ENCODE results near the gene SMC3. TPM values are rescaled to one million over a fixed set of nuclear protein-coding genes. Genes with fewer than 3 reads are reported as not detected.

The SMC3 gene
- total and polyA plus RNA-seq, 4 donors, result 7.2 to 26.4 (median 18.1) TPM

DNA sequence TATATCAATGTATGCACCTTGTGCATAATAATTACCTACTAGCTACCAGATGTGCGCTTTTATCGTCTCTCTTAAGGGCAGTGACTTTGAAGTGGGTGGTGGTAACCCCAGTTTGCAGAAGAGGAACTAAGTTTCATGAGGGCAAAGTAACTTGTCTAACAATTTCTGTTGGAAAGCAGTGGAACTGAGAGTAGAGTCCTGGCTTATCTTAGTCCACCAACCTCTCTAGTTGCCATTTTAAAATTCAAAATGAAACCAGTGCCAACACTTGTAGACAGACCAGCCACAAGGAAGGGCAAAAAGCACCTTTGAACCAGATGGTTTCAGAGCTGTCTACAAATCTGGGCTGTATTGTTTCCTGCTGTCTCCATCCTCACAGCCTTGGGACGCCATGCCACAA is 44.6 kb downstream of the SMC3 start:
- H3K4me1 ChIP-seq (ENCODE audit: control insufficient read depth in 4 of 4, insufficient read depth in 4 of 4, low read length in 3 of 4), result no peaks in the 10 kb centered on the region
- no peaks in the 10 kb centered on the region for H3K27me3 ChIP-seq (ENCODE audit: control insufficient read depth in 4 of 4, insufficient read depth in 4 of 4, low read length in 3 of 4)
- no peak overlapping the region for H3K9ac ChIP-seq (ENCODE audit: low read depth in 1 of 2, low read length in 2 of 2)
- H3K9me3 ChIP-seq (ENCODE audit: control insufficient read depth in 4 of 4, low read length in 3 of 4), result no peaks in the 10 kb centered on the region
- DNase-seq (ENCODE audit: low spot score), result no peak
- no peak overlapping the region for H3K4me3 ChIP-seq (ENCODE audit: low read depth in 1 of 3, low read length in 3 of 3)
- no peaks in the 10 kb centered on the region for H3K36me3 ChIP-seq (ENCODE audit: control insufficient read depth in 4 of 4, insufficient read depth in 3 of 4, low read depth in 1 of 4, low read length in 3 of 4)
- H3K27ac ChIP-seq (ENCODE audit: low read depth in 1 of 2, low read length in 2 of 2), result no peak overlapping the region
- no peak for TF ChIP-seq RXRA (IDR thresholded peaks at IDR 0.05)
- no peak for TF ChIP-seq RAD21 (IDR thresholded peaks at IDR 0.05)
- TF ChIP-seq GABPA (IDR thresholded peaks at IDR 0.05 in 1 of 2, conservative IDR thresholded peaks at IDR 0.05 in 1 of 2), result no peak
- TF ChIP-seq, protein P1, sequence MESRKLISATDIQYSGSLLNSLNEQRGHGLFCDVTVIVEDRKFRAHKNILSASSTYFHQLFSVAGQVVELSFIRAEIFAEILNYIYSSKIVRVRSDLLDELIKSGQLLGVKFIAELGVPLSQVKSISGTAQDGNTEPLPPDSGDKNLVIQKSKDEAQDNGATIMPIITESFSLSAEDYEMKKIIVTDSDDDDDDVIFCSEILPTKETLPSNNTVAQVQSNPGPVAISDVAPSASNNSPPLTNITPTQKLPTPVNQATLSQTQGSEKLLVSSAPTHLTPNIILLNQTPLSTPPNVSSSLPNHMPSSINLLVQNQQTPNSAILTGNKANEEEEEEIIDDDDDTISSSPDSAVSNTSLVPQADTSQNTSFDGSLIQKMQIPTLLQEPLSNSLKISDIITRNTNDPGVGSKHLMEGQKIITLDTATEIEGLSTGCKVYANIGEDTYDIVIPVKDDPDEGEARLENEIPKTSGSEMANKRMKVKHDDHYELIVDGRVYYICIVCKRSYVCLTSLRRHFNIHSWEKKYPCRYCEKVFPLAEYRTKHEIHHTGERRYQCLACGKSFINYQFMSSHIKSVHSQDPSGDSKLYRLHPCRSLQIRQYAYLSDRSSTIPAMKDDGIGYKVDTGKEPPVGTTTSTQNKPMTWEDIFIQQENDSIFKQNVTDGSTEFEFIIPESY (IDR thresholded peaks at IDR 0.05), result no peak
- TF ChIP-seq NR2F2 (IDR thresholded peaks at IDR 0.05), result no peak
- TF ChIP-seq EGR1 (IDR thresholded peaks at IDR 0.05; ENCODE audit: low read depth in 2 of 2), result no peak
- TF ChIP-seq FOXA1 (IDR thresholded peaks at IDR 0.05), result no peak
- TF ChIP-seq JUND (IDR thresholded peaks at IDR 0.05), result no peak
- TF ChIP-seq, protein P2, sequence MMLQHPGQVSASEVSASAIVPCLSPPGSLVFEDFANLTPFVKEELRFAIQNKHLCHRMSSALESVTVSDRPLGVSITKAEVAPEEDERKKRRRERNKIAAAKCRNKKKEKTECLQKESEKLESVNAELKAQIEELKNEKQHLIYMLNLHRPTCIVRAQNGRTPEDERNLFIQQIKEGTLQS (IDR thresholded peaks at IDR 0.05), result no peak
- TF ChIP-seq, protein P3, sequence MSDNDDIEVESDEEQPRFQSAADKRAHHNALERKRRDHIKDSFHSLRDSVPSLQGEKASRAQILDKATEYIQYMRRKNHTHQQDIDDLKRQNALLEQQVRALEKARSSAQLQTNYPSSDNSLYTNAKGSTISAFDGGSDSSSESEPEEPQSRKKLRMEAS (IDR thresholded peaks at IDR 0.05), result no peak
- TF ChIP-seq, protein P4, sequence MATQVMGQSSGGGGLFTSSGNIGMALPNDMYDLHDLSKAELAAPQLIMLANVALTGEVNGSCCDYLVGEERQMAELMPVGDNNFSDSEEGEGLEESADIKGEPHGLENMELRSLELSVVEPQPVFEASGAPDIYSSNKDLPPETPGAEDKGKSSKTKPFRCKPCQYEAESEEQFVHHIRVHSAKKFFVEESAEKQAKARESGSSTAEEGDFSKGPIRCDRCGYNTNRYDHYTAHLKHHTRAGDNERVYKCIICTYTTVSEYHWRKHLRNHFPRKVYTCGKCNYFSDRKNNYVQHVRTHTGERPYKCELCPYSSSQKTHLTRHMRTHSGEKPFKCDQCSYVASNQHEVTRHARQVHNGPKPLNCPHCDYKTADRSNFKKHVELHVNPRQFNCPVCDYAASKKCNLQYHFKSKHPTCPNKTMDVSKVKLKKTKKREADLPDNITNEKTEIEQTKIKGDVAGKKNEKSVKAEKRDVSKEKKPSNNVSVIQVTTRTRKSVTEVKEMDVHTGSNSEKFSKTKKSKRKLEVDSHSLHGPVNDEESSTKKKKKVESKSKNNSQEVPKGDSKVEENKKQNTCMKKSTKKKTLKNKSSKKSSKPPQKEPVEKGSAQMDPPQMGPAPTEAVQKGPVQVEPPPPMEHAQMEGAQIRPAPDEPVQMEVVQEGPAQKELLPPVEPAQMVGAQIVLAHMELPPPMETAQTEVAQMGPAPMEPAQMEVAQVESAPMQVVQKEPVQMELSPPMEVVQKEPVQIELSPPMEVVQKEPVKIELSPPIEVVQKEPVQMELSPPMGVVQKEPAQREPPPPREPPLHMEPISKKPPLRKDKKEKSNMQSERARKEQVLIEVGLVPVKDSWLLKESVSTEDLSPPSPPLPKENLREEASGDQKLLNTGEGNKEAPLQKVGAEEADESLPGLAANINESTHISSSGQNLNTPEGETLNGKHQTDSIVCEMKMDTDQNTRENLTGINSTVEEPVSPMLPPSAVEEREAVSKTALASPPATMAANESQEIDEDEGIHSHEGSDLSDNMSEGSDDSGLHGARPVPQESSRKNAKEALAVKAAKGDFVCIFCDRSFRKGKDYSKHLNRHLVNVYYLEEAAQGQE (IDR thresholded peaks at IDR 0.05), result no peak
- no peak for TF ChIP-seq YY1 (IDR thresholded peaks at IDR 0.05)
- no peak for TF ChIP-seq HNF4A (conservative IDR thresholded peaks at IDR 0.05)
- TF ChIP-seq SP1 (IDR thresholded peaks at IDR 0.05), result no peak
- WGBS, result 85% methylated on average over 3 of the region's 3 CpGs

DNA sequence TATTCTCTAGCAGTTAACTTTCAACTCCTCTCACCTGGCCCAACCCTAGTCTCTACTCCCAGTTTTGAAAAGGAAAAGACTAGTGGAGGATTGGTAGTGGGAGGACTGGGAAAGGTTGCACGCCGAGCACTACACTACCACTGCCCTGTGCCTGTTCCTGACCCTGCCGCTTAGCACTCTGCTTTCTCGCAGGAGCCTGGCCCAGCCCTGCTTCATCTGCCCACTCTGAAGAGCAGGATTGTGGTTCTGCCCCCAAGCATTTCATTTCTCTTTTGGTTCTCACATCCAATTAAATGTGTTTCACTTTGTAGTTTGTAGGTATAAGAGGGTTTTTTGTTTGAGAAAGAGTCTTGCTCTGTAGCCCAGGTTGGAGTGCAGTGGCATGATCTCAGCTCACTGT is 45.1 kb downstream of the SMC3 start:
- WGBS, result 92% methylated on average over 4 of the region's 4 CpGs
- no peak overlapping the region for H3K27ac ChIP-seq (ENCODE audit: low read depth in 1 of 2, low read length in 2 of 2)
- H3K9me3 ChIP-seq (ENCODE audit: control insufficient read depth in 4 of 4, low read length in 3 of 4), result no peaks in the 10 kb centered on the region
- H3K9ac ChIP-seq (ENCODE audit: low read depth in 1 of 2, low read length in 2 of 2), result no peak overlapping the region
- no peaks in the 10 kb centered on the region for H3K36me3 ChIP-seq (ENCODE audit: control insufficient read depth in 4 of 4, insufficient read depth in 3 of 4, low read depth in 1 of 4, low read length in 3 of 4)
- DNase-seq (ENCODE audit: low spot score), result no peak
- H3K4me3 ChIP-seq (ENCODE audit: low read depth in 1 of 3, low read length in 3 of 3), result no peak overlapping the region
- no peaks in the 10 kb centered on the region for H3K27me3 ChIP-seq (ENCODE audit: control insufficient read depth in 4 of 4, insufficient read depth in 4 of 4, low read length in 3 of 4)
- no peaks in the 10 kb centered on the region for H3K4me1 ChIP-seq (ENCODE audit: control insufficient read depth in 4 of 4, insufficient read depth in 4 of 4, low read length in 3 of 4)
- TF ChIP-seq, protein P4 (IDR thresholded peaks at IDR 0.05), result no peak
- TF ChIP-seq, protein P3 (IDR thresholded peaks at IDR 0.05), result no peak
- TF ChIP-seq HNF4A (conservative IDR thresholded peaks at IDR 0.05) (no peak), RAD21 (IDR thresholded peaks at IDR 0.05) (no peak)
